MM.1S (cell line): Measurements from ENCODE around the gene SPATS2.

Experiments
- DNase-seq: peaks from one replicate; pipeline ENCODE4 v3.0.0-alpha.2; 2015
- H2AFZ ChIP-seq: fragments of 300-600 bp; sonication (generic); 2 replicates; pipeline ENCODE4 v1.6.0; 2016; ENCODE audit warnings: antibody characterized with exemption, low read length
- H3F3A ChIP-seq: fragments of 300-600 bp; sonication (generic); 2 replicates; pipeline ENCODE4 v1.6.1; 2016; ENCODE audit warnings: mild to moderate bottlenecking, antibody characterized with exemption, low read length, moderate library complexity, mixed read lengths; ENCODE audit not compliant: insufficient read depth
- H3K27ac ChIP-seq: fragments of 300-600 bp; sonication (generic); 2 replicates; pipeline ENCODE4 v1.5.1; 2016; ENCODE audit warnings: mild to moderate bottlenecking, low read length
- H3K27me3 ChIP-seq: fragments of 300-600 bp; sonication (generic); replicated peaks from 2 replicates; pipeline ENCODE4 v1.6.0; 2016; ENCODE audit warnings: low read length; ENCODE audit not compliant: insufficient read depth
- H3K36me3 ChIP-seq: fragments of 300-600 bp; sonication (generic); replicated peaks from 2 replicates; pipeline ENCODE4 v1.6.1; 2016; ENCODE audit warnings: mild to moderate bottlenecking, low read length, mixed read lengths; ENCODE audit not compliant: insufficient read depth
- H3K4me1 ChIP-seq: fragments of 300-600 bp; sonication (generic); 2 replicates; pipeline ENCODE4 v1.6.1; 2016; ENCODE audit warnings: low read length, mixed read lengths
- H3K4me2 ChIP-seq: fragments of 300-600 bp; sonication (generic); 2 replicates; pipeline ENCODE4 v1.6.0; 2016; ENCODE audit warnings: low read depth, low read length
- H3K4me3 ChIP-seq: fragments of 300-600 bp; sonication (generic); 2 replicates; pipeline ENCODE4 v1.5.1; 2016; ENCODE audit warnings: low read length, mixed read lengths
- H3K79me2 ChIP-seq: fragments of 300-600 bp; sonication (generic); 2 replicates; pipeline ENCODE4 v1.6.1; 2016; ENCODE audit warnings: mixed run types, low read length, mixed read lengths
- H3K9ac ChIP-seq: fragments of 300-600 bp; sonication (generic); 2 replicates; pipeline ENCODE4 v1.6.1; 2016; ENCODE audit warnings: low read length, mixed read lengths
- H3K9me2 ChIP-seq: fragments of 300-600 bp; sonication (generic); replicated peaks from 2 replicates; pipeline ENCODE4 v1.6.1; 2016; ENCODE audit warnings: mild to moderate bottlenecking, low read length, mixed read lengths; ENCODE audit not compliant: insufficient read depth
- H3K9me3 ChIP-seq: fragments of 300-600 bp; sonication (generic); replicated peaks from 2 replicates; pipeline ENCODE4 v1.6.1; 2016; ENCODE audit warnings: mild to moderate bottlenecking, low read length, mixed read lengths; ENCODE audit not compliant: insufficient read depth
- H4K20me1 ChIP-seq: fragments of 300-600 bp; sonication (generic); 2 replicates; pipeline ENCODE4 v1.6.1; 2016; ENCODE audit warnings: mild to moderate bottlenecking, low read length, moderate library complexity, mixed read lengths; ENCODE audit not compliant: insufficient read depth
- EZH2 ChIP-seq: fragments of 300-600 bp; sonication (generic); optimal IDR thresholded peaks from 2 replicates; pipeline ENCODE3; 2017; ENCODE audit warnings: low read depth, mild to moderate bottlenecking, antibody characterized with exemption, low read length, mixed read lengths
- EZH2phosphoT487 ChIP-seq: fragments of 300-600 bp; sonication (generic); IDR thresholded peaks from 2 replicates; pipeline ENCODE4 v1.6.1; 2018; ENCODE audit warnings: antibody characterized with exemption, low read length
- TF ChIP-seq, protein P1 (sequence below): fragments of 300-600 bp; sonication (generic); IDR thresholded peaks from 2 replicates; pipeline ENCODE4 v1.5.1; 2016; ENCODE audit warnings: antibody characterized with exemption, low read length, mixed read lengths

Gene SPATS2

DNA sequence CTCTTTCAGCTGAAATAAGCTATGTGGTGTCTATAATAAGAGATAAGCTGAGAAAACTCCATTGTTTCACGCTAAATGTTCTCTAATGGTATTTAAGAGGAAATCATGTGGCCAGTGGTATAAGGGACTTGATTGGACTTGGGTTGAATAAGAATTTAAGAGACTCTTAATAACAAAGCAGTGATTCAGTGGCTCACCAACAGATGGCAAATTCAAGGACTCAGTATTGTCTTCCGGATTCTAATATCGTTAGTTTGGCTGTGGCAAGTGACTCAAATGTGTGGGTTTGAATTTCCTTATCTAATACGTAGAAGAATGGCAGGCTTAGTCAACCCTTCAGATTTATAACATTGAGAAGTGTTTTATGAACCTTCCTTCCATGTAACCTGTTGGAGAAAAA is 122.5 kb downstream of the SPATS2 start:
- no peak overlapping the region for H3K9ac ChIP-seq
- H4K20me1 ChIP-seq = no peaks in the 10 kb centered on the region; the same call in 1 of the 2 replicates
- no peak overlapping the region for H2AFZ ChIP-seq
- no peak overlapping the region for H3K4me3 ChIP-seq
- H3K4me2 ChIP-seq = no peak overlapping the region
- no peaks in the 10 kb centered on the region for H3K9me3 ChIP-seq
- H3K27ac ChIP-seq = no peak overlapping the region
- no peak for TF ChIP-seq EZH2
- peaks cover 19% of the 10 kb centered on the region for H3K4me1 ChIP-seq
- H3K9me2 ChIP-seq = no peaks in the 10 kb centered on the region
- H3K79me2 ChIP-seq = peaks cover 46% of the 10 kb centered on the region
- no peaks in the 10 kb centered on the region for H3K36me3 ChIP-seq
- peaks cover 15% of the 10 kb centered on the region for H3F3A ChIP-seq
- H3K27me3 ChIP-seq = no peaks in the 10 kb centered on the region
- no peak for DNase-seq

DNA sequence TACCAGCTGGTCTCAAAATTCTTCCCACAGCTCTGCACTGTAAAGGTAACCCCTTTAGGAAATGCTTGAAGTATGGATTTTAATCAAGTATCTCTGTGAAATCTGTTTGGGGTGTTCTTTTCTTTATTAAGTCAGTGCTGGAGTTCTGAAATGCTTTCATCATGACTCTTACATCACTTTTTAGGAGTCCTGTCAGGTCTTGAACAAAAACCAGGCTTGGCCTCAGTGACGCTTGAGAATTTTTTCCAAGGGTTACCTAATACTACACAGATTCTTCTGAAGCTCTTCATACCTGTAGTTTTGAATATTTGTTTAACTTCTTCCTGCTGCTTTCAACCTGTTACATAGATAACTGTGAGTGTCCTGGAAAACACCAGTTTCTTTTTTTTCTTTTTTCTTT is 124.6 kb downstream of the SPATS2 start:
- Histone ChIP-seq H2AFZ (no peak overlapping the region), H3K4me2 (no peak overlapping the region), H3K9me2 (no peaks in the 10 kb centered on the region), H3K79me2 (peaks cover 31% of the 10 kb centered on the region), H3K4me3 (no peak overlapping the region), H3K9ac (no peak overlapping the region), H3K27me3 (no peaks in the 10 kb centered on the region), H3K27ac (no peak overlapping the region), H3K9me3 (no peaks in the 10 kb centered on the region), H3F3A (peaks cover 11% of the 10 kb centered on the region), H3K4me1 (peaks cover 13% of the 10 kb centered on the region), H3K36me3 (peaks cover 1% of the 10 kb centered on the region; the same call in 1 of the 2 replicates), H4K20me1 (no peaks in the 10 kb centered on the region; the same call in 1 of the 2 replicates)
- DNase-seq = no peak
- TF ChIP-seq EZH2 (no peak), EZH2phosphoT487 (no peak)
- TF ChIP-seq, protein P1, sequence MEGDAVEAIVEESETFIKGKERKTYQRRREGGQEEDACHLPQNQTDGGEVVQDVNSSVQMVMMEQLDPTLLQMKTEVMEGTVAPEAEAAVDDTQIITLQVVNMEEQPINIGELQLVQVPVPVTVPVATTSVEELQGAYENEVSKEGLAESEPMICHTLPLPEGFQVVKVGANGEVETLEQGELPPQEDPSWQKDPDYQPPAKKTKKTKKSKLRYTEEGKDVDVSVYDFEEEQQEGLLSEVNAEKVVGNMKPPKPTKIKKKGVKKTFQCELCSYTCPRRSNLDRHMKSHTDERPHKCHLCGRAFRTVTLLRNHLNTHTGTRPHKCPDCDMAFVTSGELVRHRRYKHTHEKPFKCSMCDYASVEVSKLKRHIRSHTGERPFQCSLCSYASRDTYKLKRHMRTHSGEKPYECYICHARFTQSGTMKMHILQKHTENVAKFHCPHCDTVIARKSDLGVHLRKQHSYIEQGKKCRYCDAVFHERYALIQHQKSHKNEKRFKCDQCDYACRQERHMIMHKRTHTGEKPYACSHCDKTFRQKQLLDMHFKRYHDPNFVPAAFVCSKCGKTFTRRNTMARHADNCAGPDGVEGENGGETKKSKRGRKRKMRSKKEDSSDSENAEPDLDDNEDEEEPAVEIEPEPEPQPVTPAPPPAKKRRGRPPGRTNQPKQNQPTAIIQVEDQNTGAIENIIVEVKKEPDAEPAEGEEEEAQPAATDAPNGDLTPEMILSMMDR = no peak

DNA sequence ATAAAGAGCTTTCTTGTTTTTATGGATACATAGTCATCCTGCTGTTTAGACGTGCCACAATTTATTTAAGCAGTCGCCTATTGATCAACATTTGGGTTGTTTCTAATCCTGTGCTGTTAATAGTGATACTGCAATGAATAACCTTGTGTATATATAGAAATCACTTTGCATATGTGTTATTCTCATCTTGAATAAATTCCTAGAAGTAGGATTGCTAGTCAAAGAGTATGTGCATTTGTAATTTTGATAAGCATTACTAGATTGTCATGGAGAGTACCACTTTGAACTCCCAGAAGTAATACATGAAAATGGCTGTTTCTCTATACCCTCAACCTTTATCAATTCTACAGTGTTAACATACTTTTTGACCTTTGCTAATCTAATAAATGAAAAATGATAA is 126.6 kb downstream of the SPATS2 start:
- Histone ChIP-seq H3K4me2 (no peak overlapping the region), H4K20me1 (no peaks in the 10 kb centered on the region; the same call in 1 of the 2 replicates), H3K4me1 (no peaks in the 10 kb centered on the region), H3F3A (no peaks in the 10 kb centered on the region), H2AFZ (no peak overlapping the region), H3K9me3 (no peaks in the 10 kb centered on the region), H3K9ac (no peak overlapping the region), H3K9me2 (no peaks in the 10 kb centered on the region), H3K27me3 (no peaks in the 10 kb centered on the region), H3K79me2 (peaks cover 32% of the 10 kb centered on the region), H3K36me3 (peaks cover 5% of the 10 kb centered on the region; the same call in 1 of the 2 replicates), H3K27ac (no peak overlapping the region), H3K4me3 (no peak overlapping the region)
- DNase-seq = no peak
- no peak for TF ChIP-seq EZH2phosphoT487
- no peak for TF ChIP-seq EZH2
- TF ChIP-seq, protein P1 = no peak

DNA sequence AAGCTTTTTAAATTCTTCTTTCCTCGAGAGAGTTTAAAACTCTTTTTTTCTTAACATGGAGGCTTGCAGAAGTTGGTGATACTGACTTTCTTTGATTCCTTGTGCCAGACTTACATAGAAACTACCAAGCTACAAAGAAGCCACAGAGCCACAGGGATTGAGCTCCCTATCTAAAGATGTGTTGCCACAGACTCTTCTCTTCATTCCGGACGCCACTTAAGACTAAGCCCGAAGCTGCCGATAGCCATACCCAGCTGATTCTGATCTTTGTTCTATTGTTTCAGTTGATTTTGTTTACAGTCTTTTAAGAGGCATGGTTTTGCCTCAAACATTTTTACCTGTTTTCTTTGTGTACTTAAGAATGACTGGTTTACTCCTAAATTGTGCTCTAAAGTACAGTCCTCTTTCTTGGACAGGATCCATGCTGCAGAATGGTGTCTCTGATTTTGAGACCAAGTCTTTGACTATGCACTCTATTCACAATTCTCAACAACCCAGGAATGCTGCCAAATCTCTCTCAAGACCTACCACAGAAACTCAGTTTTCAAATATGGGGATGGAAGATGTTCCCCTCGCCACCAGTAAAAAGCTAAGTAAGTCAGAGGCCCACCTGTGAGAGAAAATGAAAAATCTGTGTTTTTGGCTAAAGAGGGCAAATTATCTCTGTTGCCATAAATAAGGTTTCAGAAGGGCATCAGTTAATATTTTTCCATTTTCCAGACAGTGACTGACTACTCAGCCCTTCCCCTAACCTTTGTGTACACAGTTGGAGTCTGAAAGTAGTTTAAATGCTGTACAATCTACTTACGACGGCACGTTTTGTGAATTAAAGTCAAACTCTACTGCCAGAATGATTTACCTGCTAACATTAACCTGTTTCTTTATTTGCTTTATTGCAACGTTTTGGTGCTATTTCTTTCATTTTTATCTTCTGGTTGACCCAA is 129.4 kb downstream of the SPATS2 start:
- Histone ChIP-seq H3K4me1 (peaks cover 8% of the 10 kb centered on the region), H4K20me1 (no peaks in the 10 kb centered on the region), H3K9me2 (no peaks in the 10 kb centered on the region), H3K9ac (no peak overlapping the region), H3K27ac (no peak overlapping the region), H3K4me2 (no peak overlapping the region), H3K27me3 (no peaks in the 10 kb centered on the region), H2AFZ (no peak overlapping the region), H3K79me2 (peaks cover 34% of the 10 kb centered on the region), H3K4me3 (no peak overlapping the region), H3F3A (peaks cover 11% of the 10 kb centered on the region), H3K9me3 (no peaks in the 10 kb centered on the region), H3K36me3 (peaks cover 8% of the 10 kb centered on the region)
- TF ChIP-seq, protein P1 = no peak
- TF ChIP-seq EZH2phosphoT487 (no peak), EZH2 (no peak)
- no peak for DNase-seq
